ENCODE results near the gene TAS2R42.

Gene TAS2R42

GRCh38 chr12:11186837-11187236 is at the start of gene TAS2R42:
Gene TAS2R42, minus strand, starts transcription at chr12:11186937. Its CDS starts 0 bp downstream, at chr12:11186937.
- no peaks in the 10 kb centered on the region for H3K36me3 ChIP-seq (ENCODE audit: control insufficient read depth in 2 of 2, insufficient read depth in 2 of 2, low read length in 2 of 2)
- H3K4me3 ChIP-seq (ENCODE audit: low read length in 2 of 2) = no peak within 1 kb of the TSS
- H3K27ac ChIP-seq (ENCODE audit: low read length) = no peak within 1 kb of the TSS
- no peak within 1 kb of the TSS for H3K9ac ChIP-seq (ENCODE audit: low read length in 2 of 2)
- no peaks in the 10 kb centered on the region for H3K27me3 ChIP-seq (ENCODE audit: control insufficient read depth in 1 of 2, insufficient read depth in 2 of 2, low read length in 2 of 2)
- no peaks in the 10 kb centered on the region for H3K4me1 ChIP-seq (ENCODE audit: control insufficient read depth, insufficient read depth, low read length)
- no peaks in the 10 kb centered on the region for H3K9me3 ChIP-seq (ENCODE audit: control insufficient read depth in 2 of 2, low read length in 2 of 2)

GRCh38 chr12:11233532-11233931 is 46.8 kb upstream of the TAS2R42 start:
- H3K36me3 ChIP-seq (ENCODE audit: control insufficient read depth in 2 of 2, insufficient read depth in 2 of 2, low read length in 2 of 2) = no peaks in the 10 kb centered on the region
- H3K9me3 ChIP-seq (ENCODE audit: control insufficient read depth in 2 of 2, low read length in 2 of 2) = peaks cover 0 to 3% of the 10 kb centered on the region in 2 donors
- no peak overlapping the region for H3K4me3 ChIP-seq (ENCODE audit: low read length in 2 of 2)
- H3K4me1 ChIP-seq (ENCODE audit: control insufficient read depth, insufficient read depth, low read length) = no peaks in the 10 kb centered on the region
- no peak overlapping the region for H3K27ac ChIP-seq (ENCODE audit: low read length)
- H3K27me3 ChIP-seq (ENCODE audit: control insufficient read depth in 1 of 2, insufficient read depth in 2 of 2, low read length in 2 of 2) = no peaks in the 10 kb centered on the region
- H3K9ac ChIP-seq (ENCODE audit: low read length in 2 of 2) = no peak overlapping the region

GRCh38 chr12:11228296-11228879 is 41.7 kb upstream of the TAS2R42 start:
- no peaks in the 10 kb centered on the region for H3K36me3 ChIP-seq (ENCODE audit: control insufficient read depth in 2 of 2, insufficient read depth in 2 of 2, low read length in 2 of 2)
- no peaks in the 10 kb centered on the region for H3K9me3 ChIP-seq (ENCODE audit: control insufficient read depth in 2 of 2, low read length in 2 of 2)
- no peaks in the 10 kb centered on the region for H3K4me1 ChIP-seq (ENCODE audit: control insufficient read depth, insufficient read depth, low read length)
- H3K27ac ChIP-seq (ENCODE audit: low read length) = no peak overlapping the region
- no peaks in the 10 kb centered on the region for H3K27me3 ChIP-seq (ENCODE audit: control insufficient read depth in 1 of 2, insufficient read depth in 2 of 2, low read length in 2 of 2)
- H3K4me3 ChIP-seq (ENCODE audit: low read length in 2 of 2) = no peak overlapping the region
- H3K9ac ChIP-seq (ENCODE audit: low read length in 2 of 2) = no peak overlapping the region

- Histone ChIP-seq H3K9ac (ENCODE audit: low read length in 2 of 2) (no peak overlapping the region), H3K36me3 (ENCODE audit: control insufficient read depth in 2 of 2, insufficient read depth in 2 of 2, low read length in 2 of 2) (no peaks in the 10 kb centered on the region), H3K9me3 (ENCODE audit: control insufficient read depth in 2 of 2, low read length in 2 of 2) (no peaks in the 10 kb centered on the region), H3K27me3 (ENCODE audit: control insufficient read depth in 1 of 2, insufficient read depth in 2 of 2, low read length in 2 of 2) (no peaks in the 10 kb centered on the region), H3K4me3 (ENCODE audit: low read length in 2 of 2) (no peak overlapping the region), H3K27ac (ENCODE audit: low read length) (no peak overlapping the region), H3K4me1 (ENCODE audit: control insufficient read depth, insufficient read depth, low read length) (no peaks in the 10 kb centered on the region)
These were observed 40.6 kb upstream of the TAS2R42 start for GRCh38 chr12:11227373-11227772.

- H3K9ac ChIP-seq (ENCODE audit: low read length in 2 of 2) = no peak overlapping the region
- H3K27ac ChIP-seq (ENCODE audit: low read length) = no peak overlapping the region
- H3K36me3 ChIP-seq (ENCODE audit: control insufficient read depth in 2 of 2, insufficient read depth in 2 of 2, low read length in 2 of 2) = no peaks in the 10 kb centered on the region
- peaks cover 0 to 2% of the 10 kb centered on the region in 2 donors for H3K9me3 ChIP-seq (ENCODE audit: control insufficient read depth in 2 of 2, low read length in 2 of 2)
- no peaks in the 10 kb centered on the region for H3K4me1 ChIP-seq (ENCODE audit: control insufficient read depth, insufficient read depth, low read length)
- H3K4me3 ChIP-seq (ENCODE audit: low read length in 2 of 2) = no peak overlapping the region
- no peaks in the 10 kb centered on the region for H3K27me3 ChIP-seq (ENCODE audit: control insufficient read depth in 1 of 2, insufficient read depth in 2 of 2, low read length in 2 of 2)
These were observed 22.4 kb upstream of the TAS2R42 start for GRCh38 chr12:11209113-11209512.

GRCh38 chr12:11204173-11204572 is 17.4 kb upstream of the TAS2R42 start:
- Histone ChIP-seq H3K9me3 (ENCODE audit: control insufficient read depth in 2 of 2, low read length in 2 of 2) (peaks cover 0 to 4% of the 10 kb centered on the region in 2 donors), H3K36me3 (ENCODE audit: control insufficient read depth in 2 of 2, insufficient read depth in 2 of 2, low read length in 2 of 2) (no peaks in the 10 kb centered on the region), H3K9ac (ENCODE audit: low read length in 2 of 2) (no peak overlapping the region), H3K4me1 (ENCODE audit: control insufficient read depth, insufficient read depth, low read length) (no peaks in the 10 kb centered on the region), H3K4me3 (ENCODE audit: low read length in 2 of 2) (no peak overlapping the region), H3K27me3 (ENCODE audit: control insufficient read depth in 1 of 2, insufficient read depth in 2 of 2, low read length in 2 of 2) (no peaks in the 10 kb centered on the region), H3K27ac (ENCODE audit: low read length) (no peak overlapping the region)

- H3K9ac ChIP-seq (ENCODE audit: low read length in 2 of 2) = no peak overlapping the region
- H3K4me1 ChIP-seq (ENCODE audit: control insufficient read depth, insufficient read depth, low read length) = no peaks in the 10 kb centered on the region
- no peaks in the 10 kb centered on the region for H3K36me3 ChIP-seq (ENCODE audit: control insufficient read depth in 2 of 2, insufficient read depth in 2 of 2, low read length in 2 of 2)
- peaks cover 0 to 4% of the 10 kb centered on the region in 2 donors for H3K9me3 ChIP-seq (ENCODE audit: control insufficient read depth in 2 of 2, low read length in 2 of 2)
- no peaks in the 10 kb centered on the region for H3K27me3 ChIP-seq (ENCODE audit: control insufficient read depth in 1 of 2, insufficient read depth in 2 of 2, low read length in 2 of 2)
- H3K27ac ChIP-seq (ENCODE audit: low read length) = no peak overlapping the region
- H3K4me3 ChIP-seq (ENCODE audit: low read length in 2 of 2) = no peak overlapping the region
These were observed 16.1 kb upstream of the TAS2R42 start for GRCh38 chr12:11202811-11203210.

GRCh38 chr12:11183011-11183410 is 3.7 kb downstream of the TAS2R42 start:
- Histone ChIP-seq H3K27ac (ENCODE audit: low read length) (no peak overlapping the region), H3K4me3 (ENCODE audit: low read length in 2 of 2) (no peak overlapping the region), H3K27me3 (ENCODE audit: control insufficient read depth in 1 of 2, insufficient read depth in 2 of 2, low read length in 2 of 2) (no peaks in the 10 kb centered on the region), H3K9ac (ENCODE audit: low read length in 2 of 2) (no peak overlapping the region), H3K4me1 (ENCODE audit: control insufficient read depth, insufficient read depth, low read length) (no peaks in the 10 kb centered on the region), H3K9me3 (ENCODE audit: control insufficient read depth in 2 of 2, low read length in 2 of 2) (no peaks in the 10 kb centered on the region), H3K36me3 (ENCODE audit: control insufficient read depth in 2 of 2, insufficient read depth in 2 of 2, low read length in 2 of 2) (no peaks in the 10 kb centered on the region)

- no peak overlapping the region for H3K27ac ChIP-seq (ENCODE audit: low read length)
- H3K4me3 ChIP-seq (ENCODE audit: low read length in 2 of 2) = no peak overlapping the region
- H3K4me1 ChIP-seq (ENCODE audit: control insufficient read depth, insufficient read depth, low read length) = no peaks in the 10 kb centered on the region
- H3K36me3 ChIP-seq (ENCODE audit: control insufficient read depth in 2 of 2, insufficient read depth in 2 of 2, low read length in 2 of 2) = no peaks in the 10 kb centered on the region
- no peaks in the 10 kb centered on the region for H3K9me3 ChIP-seq (ENCODE audit: control insufficient read depth in 2 of 2, low read length in 2 of 2)
- H3K27me3 ChIP-seq (ENCODE audit: control insufficient read depth in 1 of 2, insufficient read depth in 2 of 2, low read length in 2 of 2) = no peaks in the 10 kb centered on the region
- no peak overlapping the region for H3K9ac ChIP-seq (ENCODE audit: low read length in 2 of 2)
These were observed 4.2 kb downstream of the TAS2R42 start for GRCh38 chr12:11182529-11182928.

GRCh38 chr12:11178250-11178649 is 8.5 kb downstream of the TAS2R42 start:
- H3K27ac ChIP-seq (ENCODE audit: low read length) = no peak overlapping the region
- H3K36me3 ChIP-seq (ENCODE audit: control insufficient read depth in 2 of 2, insufficient read depth in 2 of 2, low read length in 2 of 2) = no peaks in the 10 kb centered on the region
- no peaks in the 10 kb centered on the region for H3K4me1 ChIP-seq (ENCODE audit: control insufficient read depth, insufficient read depth, low read length)
- H3K9ac ChIP-seq (ENCODE audit: low read length in 2 of 2) = no peak overlapping the region
- H3K4me3 ChIP-seq (ENCODE audit: low read length in 2 of 2) = no peak overlapping the region
- H3K9me3 ChIP-seq (ENCODE audit: control insufficient read depth in 2 of 2, low read length in 2 of 2) = no peaks in the 10 kb centered on the region
- H3K27me3 ChIP-seq (ENCODE audit: control insufficient read depth in 1 of 2, insufficient read depth in 2 of 2, low read length in 2 of 2) = no peaks in the 10 kb centered on the region

GRCh38 chr12:11174022-11174421 is 12.7 kb downstream of the TAS2R42 start:
- Histone ChIP-seq H3K27ac (ENCODE audit: low read length) (no peak overlapping the region), H3K4me3 (ENCODE audit: low read length in 2 of 2) (no peak overlapping the region), H3K9ac (ENCODE audit: low read length in 2 of 2) (no peak overlapping the region), H3K36me3 (ENCODE audit: control insufficient read depth in 2 of 2, insufficient read depth in 2 of 2, low read length in 2 of 2) (no peaks in the 10 kb centered on the region), H3K4me1 (ENCODE audit: control insufficient read depth, insufficient read depth, low read length) (peaks cover 5% of the 10 kb centered on the region), H3K9me3 (ENCODE audit: control insufficient read depth in 2 of 2, low read length in 2 of 2) (no peaks in the 10 kb centered on the region), H3K27me3 (ENCODE audit: control insufficient read depth in 1 of 2, insufficient read depth in 2 of 2, low read length in 2 of 2) (peaks cover 0 to 3% of the 10 kb centered on the region in 2 donors)

Data from stomach smooth muscle (tissue), 2 donors.